ENCODE results near the gene PRR20G.

DNA sequence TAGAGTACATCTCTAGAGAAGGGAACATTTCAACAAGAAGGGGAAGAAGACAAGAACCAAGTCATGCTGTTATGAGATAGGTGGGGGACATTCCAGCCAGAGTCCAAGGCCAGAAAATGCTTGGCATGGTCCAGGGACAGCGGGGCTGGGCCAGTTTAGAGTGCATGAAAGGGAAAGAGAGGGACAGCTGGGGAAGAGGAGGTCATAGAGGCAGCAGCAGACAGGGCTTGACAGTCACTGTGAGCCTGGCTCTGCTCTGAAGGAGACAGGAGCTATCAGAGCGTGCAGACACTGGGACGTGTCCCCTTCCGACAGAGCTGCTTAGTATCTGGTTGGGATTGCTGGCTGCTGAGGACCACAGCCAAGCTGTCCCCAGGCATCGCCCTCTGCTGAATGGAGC is 35.7 kb upstream of the PRR20G start:
- TF ChIP-seq, protein P1, sequence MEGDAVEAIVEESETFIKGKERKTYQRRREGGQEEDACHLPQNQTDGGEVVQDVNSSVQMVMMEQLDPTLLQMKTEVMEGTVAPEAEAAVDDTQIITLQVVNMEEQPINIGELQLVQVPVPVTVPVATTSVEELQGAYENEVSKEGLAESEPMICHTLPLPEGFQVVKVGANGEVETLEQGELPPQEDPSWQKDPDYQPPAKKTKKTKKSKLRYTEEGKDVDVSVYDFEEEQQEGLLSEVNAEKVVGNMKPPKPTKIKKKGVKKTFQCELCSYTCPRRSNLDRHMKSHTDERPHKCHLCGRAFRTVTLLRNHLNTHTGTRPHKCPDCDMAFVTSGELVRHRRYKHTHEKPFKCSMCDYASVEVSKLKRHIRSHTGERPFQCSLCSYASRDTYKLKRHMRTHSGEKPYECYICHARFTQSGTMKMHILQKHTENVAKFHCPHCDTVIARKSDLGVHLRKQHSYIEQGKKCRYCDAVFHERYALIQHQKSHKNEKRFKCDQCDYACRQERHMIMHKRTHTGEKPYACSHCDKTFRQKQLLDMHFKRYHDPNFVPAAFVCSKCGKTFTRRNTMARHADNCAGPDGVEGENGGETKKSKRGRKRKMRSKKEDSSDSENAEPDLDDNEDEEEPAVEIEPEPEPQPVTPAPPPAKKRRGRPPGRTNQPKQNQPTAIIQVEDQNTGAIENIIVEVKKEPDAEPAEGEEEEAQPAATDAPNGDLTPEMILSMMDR (IDR thresholded peaks at IDR 0.05): no peak
- TF ChIP-seq EZH2 (IDR thresholded peaks at IDR 0.05; ENCODE audit: borderline replicate concordance, insufficient read depth, low read depth, low read length, poor library complexity, severe bottlenecking): no peak

All from B cell (primary cell).